Epithelial cell of esophagus (primary cell): ENCODE measurements around the gene LAP3.
A peak's percentile ranks its signal among the peaks of the same experiment; 100 is the strongest.

Source experiments
- DNase-seq: peaks from one replicate; pipeline ENCODE4 v3.0.0; 2010; ENCODE audit warnings: low read depth
- H3K4me3 ChIP-seq: 2 replicates; pipeline ENCODE4 v1.5.1; 2011; ENCODE audit warnings: mild to moderate bottlenecking, low read length, control low read depth
- CTCF ChIP-seq: IDR thresholded peaks from 2 replicates; pipeline ENCODE4 v1.5.1; 2011; ENCODE audit warnings: low read depth, mild to moderate bottlenecking, low read length, control low read depth, inconsistent platforms; ENCODE audit not compliant: insufficient read depth; ENCODE audit errors: missing control alignments

The LAP3 gene

GRCh38 chr4:17578482-17578891 is 1.5 kb downstream of the LAP3 start:
- TF ChIP-seq CTCF = no peak
- DNase-seq = no peak

GRCh38 chr4:17580969-17581368 is 4.0 kb downstream of the LAP3 start:
- H3K4me3 ChIP-seq = no peak overlapping the region
- no peak for TF ChIP-seq CTCF
- no peak for DNase-seq

More at GRCh38 chr4:17578482-17578891, 1.5 kb downstream of the LAP3 start:
- peak overlapping the region; percentile 81 for H3K4me3 ChIP-seq

GRCh38 chr4:17583276-17583675 is 6.3 kb downstream of the LAP3 start:
- no peak for DNase-seq
- no peak for TF ChIP-seq CTCF
- H3K4me3 ChIP-seq = no peak overlapping the region

- TF ChIP-seq CTCF = no peak
- H3K4me3 ChIP-seq = no peak overlapping the region
- no peak for DNase-seq
These were observed 6.9 kb downstream of the LAP3 start for GRCh38 chr4:17583941-17584340.

GRCh38 chr4:17584521-17585213 is 7.7 kb downstream of the LAP3 start:
- TF ChIP-seq CTCF = no peak
- DNase-seq = no peak
- H3K4me3 ChIP-seq = no peak overlapping the region

- H3K4me3 ChIP-seq = no peak overlapping the region
- DNase-seq = no peak
- TF ChIP-seq CTCF = no peak
These were observed 10.3 kb downstream of the LAP3 start for GRCh38 chr4:17587094-17587822.
